Measurements from ENCODE around the gene CSMD2.

- TF ChIP-seq CTCF (IDR thresholded peaks at IDR 0.05; ENCODE audit: borderline replicate concordance, extremely low read depth, low read length, poor library complexity, severe bottlenecking) (no peak), EZH2 (IDR thresholded peaks at IDR 0.05; ENCODE audit: borderline replicate concordance, low read depth, low read length, severe bottlenecking) (no peak)
Measured at GRCh38 chr1:33916786-33917185, 248.2 kb downstream of the CSMD2 start.
